Measurements from ENCODE around the gene CCDC12.

Gene CCDC12

GRCh38 chr3:47007482-47008233, 31.1 kb upstream of the CCDC12 start:
- DNase-seq (ENCODE audit: low spot score): no peak

- DNase-seq (ENCODE audit: low spot score): no peak
These were observed 30.5 kb upstream of the CCDC12 start for GRCh38 chr3:47007001-47007400.

- no peak for DNase-seq (ENCODE audit: low spot score)
These were observed 29.7 kb upstream of the CCDC12 start for GRCh38 chr3:47006145-47006651.

DNA sequence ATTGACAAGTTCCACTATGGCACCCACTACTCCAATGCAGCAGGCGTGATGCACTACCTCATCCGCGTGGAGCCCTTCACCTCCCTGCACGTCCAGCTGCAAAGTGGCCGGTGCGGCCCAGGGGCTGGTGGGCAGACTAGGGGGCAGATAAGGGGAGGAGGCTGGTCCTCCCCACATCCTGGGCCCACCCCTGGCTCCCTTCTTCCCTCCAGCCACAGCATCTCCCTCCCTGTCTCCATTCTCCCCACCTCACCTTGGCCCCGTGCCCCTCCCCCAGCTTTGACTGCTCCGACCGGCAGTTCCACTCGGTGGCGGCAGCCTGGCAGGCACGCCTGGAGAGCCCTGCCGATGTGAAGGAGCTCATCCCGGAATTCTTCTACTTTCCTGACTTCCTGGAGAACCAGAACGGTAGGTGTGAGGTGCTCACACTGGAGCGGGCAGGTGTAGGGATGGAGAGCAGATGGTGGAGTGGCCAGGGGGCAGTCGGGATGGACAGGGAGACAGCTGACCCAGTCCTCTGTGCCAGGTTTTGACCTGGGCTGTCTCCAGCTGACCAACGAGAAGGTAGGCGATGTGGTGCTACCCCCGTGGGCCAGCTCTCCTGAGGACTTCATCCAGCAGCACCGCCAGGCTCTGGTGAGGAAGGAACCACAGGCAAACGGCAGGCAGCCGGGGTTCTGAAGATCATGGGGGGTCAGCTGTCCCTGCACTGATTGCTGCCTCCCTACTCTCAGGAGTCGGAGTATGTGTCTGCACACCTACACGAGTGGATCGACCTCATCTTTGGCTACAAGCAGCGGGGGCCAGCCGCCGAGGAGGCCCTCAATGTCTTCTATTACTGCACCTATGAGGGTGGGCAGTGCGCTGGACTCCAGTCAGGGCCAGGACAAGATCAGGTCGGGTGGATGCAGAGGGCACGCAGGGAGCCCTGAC, 28.9 kb upstream of the CCDC12 start:
- DNase-seq (ENCODE audit: low spot score): no peak

- DNase-seq (ENCODE audit: low spot score): no peak
These were observed 28.0 kb upstream of the CCDC12 start for GRCh38 chr3:47004369-47005211.

GRCh38 chr3:47003461-47004368, 27.2 kb upstream of the CCDC12 start:
- DNase-seq (ENCODE audit: low spot score): no peak

DNA sequence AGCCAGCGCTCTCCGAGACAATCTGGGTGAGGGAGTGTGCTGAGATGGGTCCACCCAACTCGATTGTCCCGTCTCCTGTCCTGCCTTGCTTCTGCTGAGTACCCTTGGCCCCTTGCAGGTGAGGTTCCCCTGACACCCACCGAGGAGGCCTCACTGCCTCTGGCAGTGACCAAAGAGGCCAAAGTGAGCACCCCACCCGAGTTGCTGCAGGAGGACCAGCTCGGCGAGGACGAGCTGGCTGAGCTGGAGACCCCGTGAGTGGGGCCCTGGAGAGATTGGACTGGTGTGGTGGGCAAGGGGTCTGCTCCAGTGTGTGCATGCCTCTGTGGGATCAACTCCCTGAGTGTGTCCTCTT, 26.5 kb upstream of the CCDC12 start:
- no peak for DNase-seq (ENCODE audit: low spot score)

- DNase-seq (ENCODE audit: low spot score): no peak
These were observed 25.9 kb upstream of the CCDC12 start for GRCh38 chr3:47002171-47003055.

GRCh38 chr3:47001731-47002170, 25.2 kb upstream of the CCDC12 start:
- DNase-seq (ENCODE audit: low spot score): no peak

DNA sequence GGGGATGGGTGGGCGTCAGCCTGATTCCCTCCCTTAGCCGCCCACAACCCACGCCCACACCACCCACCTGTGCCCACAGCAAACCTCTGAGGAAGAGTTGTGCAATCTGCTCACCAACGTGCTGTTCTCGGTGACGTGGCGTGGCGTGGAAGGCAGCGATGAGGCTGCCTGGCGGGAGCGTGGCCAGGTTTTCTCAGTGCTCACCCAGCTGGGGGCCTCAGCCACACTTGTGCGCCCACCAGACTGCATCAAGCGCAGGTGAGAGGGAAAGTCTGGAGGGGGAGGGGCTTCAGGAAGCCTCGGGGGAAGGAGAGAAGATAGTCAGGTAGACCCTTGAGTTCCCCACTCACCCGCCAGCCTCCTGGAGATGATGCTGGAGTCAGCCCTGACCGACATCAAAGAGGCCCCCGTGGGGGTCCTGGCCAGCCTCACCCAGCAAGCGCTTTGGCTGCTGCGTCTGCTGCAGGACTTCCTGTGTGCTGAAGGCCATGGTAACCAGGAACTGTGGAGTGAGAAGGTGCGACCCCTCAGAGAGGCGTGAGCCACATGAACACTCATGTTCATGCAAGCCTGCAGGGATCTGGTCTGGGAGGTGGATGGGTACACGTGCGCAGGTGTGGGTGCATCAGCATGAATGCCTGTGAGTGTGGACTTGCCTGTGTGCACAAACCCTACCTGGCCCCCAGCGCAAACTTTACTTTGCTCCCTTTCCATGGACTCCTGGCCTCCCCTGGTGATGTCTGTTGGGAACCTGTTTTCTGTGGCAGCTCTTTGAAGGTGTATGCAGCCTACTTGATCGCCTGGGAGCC, 24.6 kb upstream of the CCDC12 start:
- DNase-seq (ENCODE audit: low spot score): no peak

DNA sequence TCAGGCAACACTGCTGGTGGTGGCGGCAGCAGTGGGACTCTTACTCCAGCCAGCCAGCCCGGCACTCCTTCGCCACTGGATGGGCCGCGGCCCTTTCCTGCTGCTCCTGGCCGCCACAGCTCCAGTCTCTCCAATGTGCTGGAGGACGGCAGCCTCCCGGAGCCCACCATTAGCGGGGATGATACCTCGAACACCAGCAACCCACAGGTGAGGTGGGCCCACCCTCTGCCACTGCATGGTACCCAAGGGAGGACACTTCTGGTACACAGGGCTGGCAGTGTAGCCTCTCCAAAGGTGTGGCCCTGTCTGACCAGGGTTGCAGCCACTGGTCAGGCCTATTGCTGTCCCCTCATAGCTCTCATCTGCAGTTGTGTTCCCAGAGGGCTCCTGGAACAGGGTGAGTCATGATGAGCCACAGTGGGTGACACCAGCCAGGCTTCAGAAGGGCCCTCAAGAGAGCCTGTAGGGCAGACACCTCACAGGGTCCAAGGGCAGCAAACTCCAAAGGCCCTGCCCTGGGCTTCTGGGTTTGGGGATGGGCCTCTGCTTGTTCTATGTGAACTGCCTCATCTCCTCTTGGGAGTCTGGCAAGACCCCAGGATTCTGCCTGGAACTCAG, 23.8 kb upstream of the CCDC12 start:
- no peak for DNase-seq (ENCODE audit: low spot score)

DNA sequence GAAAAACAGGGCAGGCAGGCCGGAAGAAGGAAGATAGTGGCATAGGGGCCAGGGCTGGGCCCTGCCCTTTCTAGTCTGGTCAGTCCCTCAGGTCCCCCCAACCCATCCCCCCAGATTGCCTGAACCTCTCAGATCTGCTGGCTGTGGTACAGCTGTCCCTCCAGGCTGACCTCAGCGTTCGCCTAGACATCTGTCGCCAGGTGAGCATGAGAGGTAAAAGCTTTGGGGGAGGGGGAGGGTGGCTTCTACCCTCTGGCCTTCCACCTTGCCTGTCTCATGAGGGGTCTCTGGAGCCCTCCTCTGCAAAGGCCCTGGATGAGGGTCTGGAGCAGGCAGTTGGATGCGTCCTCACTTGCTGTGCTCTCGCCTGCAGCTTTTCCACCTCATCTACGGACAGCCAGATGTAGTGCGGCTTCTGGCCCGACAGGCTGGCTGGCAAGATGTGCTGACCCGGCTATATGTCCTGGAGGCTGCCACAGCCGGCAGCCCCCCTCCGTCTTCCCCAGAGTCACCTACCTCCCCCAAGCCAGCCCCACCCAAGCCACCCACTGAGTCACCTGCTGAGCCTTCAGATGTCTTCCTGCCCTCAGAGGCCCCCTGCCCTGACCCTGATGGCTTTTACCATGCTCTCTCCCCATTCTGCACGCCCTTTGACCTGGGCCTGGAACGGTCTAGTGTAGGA, 23.1 kb upstream of the CCDC12 start:
- DNase-seq (ENCODE audit: low spot score): no peak

- no peak for DNase-seq (ENCODE audit: low spot score)
These were observed 22.4 kb upstream of the CCDC12 start for GRCh38 chr3:46998852-46999515.

GRCh38 chr3:46998121-46998851, 21.7 kb upstream of the CCDC12 start:
- DNase-seq (ENCODE audit: low spot score): peak; percentile 60

GRCh38 chr3:46997453-46998091, 21.0 kb upstream of the CCDC12 start:
- DNase-seq (ENCODE audit: low spot score): no peak
